ENCODE results near the gene KCNQ1.

- no peak for TF ChIP-seq GATA3 (IDR thresholded peaks at IDR 0.05; ENCODE audit: low read depth, low read length)
- TF ChIP-seq GATA2 (IDR thresholded peaks at IDR 0.05; ENCODE audit: low read depth, low read length), result no peak
Observed at GRCh38 chr11:2488004-2488403, 43.2 kb downstream of the KCNQ1 start.
